Measurements from ENCODE around the gene BAMBI.

BAMBI gene

GRCh38 chr10:28691187-28691694 lies 13.9 kb downstream of the BAMBI start:
- no peak for TF ChIP-seq CTCF (IDR thresholded peaks at IDR 0.05)
- Mint-ChIP-seq H3K4me1 (peaks cover 46% of the 10 kb centered on the region), H3K27ac (no peak overlapping the region), H3K27me3 (ENCODE audit: low read depth, poor library complexity) (peaks cover 4% of the 10 kb centered on the region), H3K9me3 (no peaks in the 10 kb centered on the region), H3K4me3 (no peak overlapping the region), H3K36me3 (ENCODE audit: low read depth) (no peaks in the 10 kb centered on the region)
- DNase-seq = no peak

GRCh38 chr10:28692050-28692449 lies 14.7 kb downstream of the BAMBI start:
- H3K4me3 Mint-ChIP-seq = no peak overlapping the region
- H3K27me3 Mint-ChIP-seq (ENCODE audit: low read depth, poor library complexity) = peaks cover 4% of the 10 kb centered on the region
- no peak for DNase-seq
- H3K9me3 Mint-ChIP-seq = no peaks in the 10 kb centered on the region
- TF ChIP-seq CTCF (IDR thresholded peaks at IDR 0.05) = no peak
- no peaks in the 10 kb centered on the region for H3K36me3 Mint-ChIP-seq (ENCODE audit: low read depth)
- H3K4me1 Mint-ChIP-seq = peaks cover 38% of the 10 kb centered on the region
- no peak overlapping the region for H3K27ac Mint-ChIP-seq

- Mint-ChIP-seq H3K4me3 (no peak overlapping the region), H3K27me3 (ENCODE audit: low read depth, poor library complexity) (peaks cover 6% of the 10 kb centered on the region), H3K4me1 (peaks cover 21% of the 10 kb centered on the region), H3K36me3 (ENCODE audit: low read depth) (no peaks in the 10 kb centered on the region), H3K9me3 (no peaks in the 10 kb centered on the region), H3K27ac (no peak overlapping the region)
- TF ChIP-seq CTCF (IDR thresholded peaks at IDR 0.05) = no peak
- DNase-seq = no peak
Measured at GRCh38 chr10:28694530-28694929, 17.2 kb downstream of the BAMBI start.

DNA sequence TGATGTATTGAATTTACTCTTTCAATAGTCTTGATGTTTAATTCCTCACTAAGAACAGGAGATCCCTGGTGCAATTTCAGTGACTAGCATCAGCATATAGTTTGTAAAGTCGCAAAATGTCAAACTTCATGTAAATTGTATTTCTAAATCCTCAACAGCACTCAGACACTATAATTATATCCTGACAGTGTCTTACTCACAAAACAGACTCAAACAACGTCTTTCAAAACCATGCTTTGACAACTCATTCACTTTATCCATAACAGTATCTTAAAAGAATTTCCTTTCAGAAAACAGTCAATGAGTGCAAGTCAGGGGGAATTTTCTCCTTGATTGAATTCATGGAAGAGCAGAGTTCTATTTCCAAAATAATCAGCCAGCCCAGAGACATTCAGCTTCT lies 20.8 kb downstream of the BAMBI start:
- no peak for TF ChIP-seq CTCF (IDR thresholded peaks at IDR 0.05)
- Mint-ChIP-seq H3K27me3 (ENCODE audit: low read depth, poor library complexity) (peaks cover 5% of the 10 kb centered on the region), H3K4me3 (no peak overlapping the region)

DNA sequence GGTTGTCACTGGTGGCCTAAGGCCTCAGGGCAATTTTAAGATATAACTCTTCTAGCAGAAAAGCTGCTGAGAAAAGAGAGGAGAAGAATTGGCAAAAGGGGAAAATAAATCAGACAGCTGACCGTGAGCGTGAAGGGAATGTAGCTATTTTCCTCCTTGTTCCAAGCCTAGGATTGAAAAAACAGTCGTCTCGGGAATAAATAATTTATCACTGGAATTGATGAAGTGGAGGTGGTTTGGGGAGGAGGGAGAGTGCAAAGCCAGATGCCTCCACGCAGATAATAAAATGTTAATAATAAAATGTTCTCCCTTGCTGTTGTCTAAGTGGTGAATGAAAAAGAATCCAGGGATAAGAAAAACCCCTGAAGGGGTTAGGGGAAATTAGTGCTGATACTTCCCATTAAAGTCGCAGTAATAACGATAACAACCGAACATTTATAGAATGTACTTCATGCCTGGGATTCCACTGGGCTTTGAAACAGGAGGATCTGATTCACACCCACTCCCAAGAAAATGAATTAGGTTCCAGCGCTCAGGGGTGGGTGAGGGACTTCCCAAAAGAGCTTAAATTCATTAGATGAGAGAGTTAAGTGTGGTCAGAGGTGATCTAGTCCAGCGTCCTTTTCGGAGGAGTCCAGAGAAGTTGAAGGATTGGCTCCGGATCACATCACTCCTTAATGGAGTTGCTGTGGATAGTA lies 27.3 kb downstream of the BAMBI start:
- Mint-ChIP-seq H3K4me1 (peaks cover 38% of the 10 kb centered on the region), H3K4me3 (peak overlapping the region; percentile 26), H3K27ac (peak overlapping the region; percentile 96), H3K36me3 (ENCODE audit: low read depth) (peaks cover 5% of the 10 kb centered on the region), H3K27me3 (ENCODE audit: low read depth, poor library complexity) (peaks cover 5% of the 10 kb centered on the region), H3K9me3 (peaks cover 15% of the 10 kb centered on the region)
- no peak for TF ChIP-seq CTCF (IDR thresholded peaks at IDR 0.05)
- no peak for DNase-seq

More for the DNA sequence above, 20.8 kb downstream of the BAMBI start:
- H3K36me3 Mint-ChIP-seq (ENCODE audit: low read depth) = peaks cover 4% of the 10 kb centered on the region
- no peak for DNase-seq
- H3K4me1 Mint-ChIP-seq = no peaks in the 10 kb centered on the region
- H3K27ac Mint-ChIP-seq = no peak overlapping the region
- peaks cover 13% of the 10 kb centered on the region for H3K9me3 Mint-ChIP-seq

GRCh38 chr10:28705472-28705871 lies 28.2 kb downstream of the BAMBI start:
- peaks cover 5% of the 10 kb centered on the region for H3K27me3 Mint-ChIP-seq (ENCODE audit: low read depth, poor library complexity)
- peaks cover 15% of the 10 kb centered on the region for H3K9me3 Mint-ChIP-seq
- no peak for TF ChIP-seq CTCF (IDR thresholded peaks at IDR 0.05)
- H3K36me3 Mint-ChIP-seq (ENCODE audit: low read depth) = peaks cover 5% of the 10 kb centered on the region
- no peak overlapping the region for H3K4me3 Mint-ChIP-seq
- no peak for DNase-seq
- peaks cover 38% of the 10 kb centered on the region for H3K4me1 Mint-ChIP-seq
- H3K27ac Mint-ChIP-seq = no peak overlapping the region

All from nephron progenitor cell (in vitro differentiated cells).